C4-2B (cell line): ENCODE data around the gene KCNIP1.

Experiments used
- CTCF ChIP-seq: fragments of 450-650 bp; conservative IDR thresholded peaks from 2 replicates; pipeline ENCODE4 v1.5.1; 2017; ENCODE audit warnings: mild to moderate bottlenecking
- ZFX ChIP-seq: fragments of 450-650 bp; IDR thresholded peaks from 2 replicates; pipeline ENCODE4 v1.6.1; 2017

GRCh38 chr5:170720179-170720578 lies 216.4 kb downstream of the KCNIP1 start:
- TF ChIP-seq CTCF (no peak), ZFX (no peak)
